NCI-H2171 (cell line): ENCODE results near the gene FTO.
A peak's percentile ranks its signal among the peaks of the same experiment; 100 is the strongest.

Experiments
- DNase-seq: peaks from one replicate; lab custom pipeline; 2025; lab: John Stamatoyannopoulos, UW

FTO gene

DNA sequence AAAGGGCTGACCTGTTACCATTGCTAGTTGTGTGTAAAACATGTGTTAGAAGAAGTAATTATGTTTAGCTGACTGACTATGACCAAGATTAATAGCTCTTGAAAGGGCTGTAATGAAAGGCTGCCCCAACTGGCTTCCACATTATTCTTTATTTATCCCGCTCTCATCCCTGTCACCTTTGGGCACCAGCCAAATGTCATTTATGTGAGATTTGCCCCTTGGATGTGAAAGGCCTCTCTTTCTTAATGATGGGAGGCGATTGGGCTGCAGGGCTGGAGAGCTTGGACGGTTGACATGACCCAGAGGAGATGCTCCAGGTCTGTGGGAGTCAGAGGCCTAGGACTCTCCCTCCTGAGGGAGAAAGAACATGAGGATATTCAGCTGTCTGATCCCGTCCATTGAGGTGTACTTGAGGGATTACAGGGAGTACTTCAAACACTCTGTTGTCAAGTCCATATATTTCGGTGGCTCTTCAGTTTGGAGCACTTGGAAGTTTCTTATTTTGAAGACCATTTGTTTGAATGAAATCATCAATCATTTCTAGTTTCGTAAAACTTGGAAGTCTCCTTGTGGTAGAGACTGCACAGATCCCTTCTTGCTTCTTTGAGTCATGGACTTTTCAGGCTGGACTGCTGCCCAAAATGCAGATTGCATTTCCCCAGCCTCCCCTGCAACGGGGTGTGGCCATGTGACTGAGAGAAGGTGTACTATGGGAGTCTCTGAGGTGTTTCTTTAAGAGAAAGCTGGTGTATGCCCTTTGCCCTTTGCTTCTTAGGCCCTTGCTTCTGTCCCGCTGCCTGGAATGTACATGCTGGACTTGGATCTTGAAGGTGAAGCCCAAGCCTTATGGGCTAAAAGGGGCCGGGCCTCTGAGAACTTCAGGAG, 51.3 kb downstream of the FTO start:
- no peak for DNase-seq

DNA sequence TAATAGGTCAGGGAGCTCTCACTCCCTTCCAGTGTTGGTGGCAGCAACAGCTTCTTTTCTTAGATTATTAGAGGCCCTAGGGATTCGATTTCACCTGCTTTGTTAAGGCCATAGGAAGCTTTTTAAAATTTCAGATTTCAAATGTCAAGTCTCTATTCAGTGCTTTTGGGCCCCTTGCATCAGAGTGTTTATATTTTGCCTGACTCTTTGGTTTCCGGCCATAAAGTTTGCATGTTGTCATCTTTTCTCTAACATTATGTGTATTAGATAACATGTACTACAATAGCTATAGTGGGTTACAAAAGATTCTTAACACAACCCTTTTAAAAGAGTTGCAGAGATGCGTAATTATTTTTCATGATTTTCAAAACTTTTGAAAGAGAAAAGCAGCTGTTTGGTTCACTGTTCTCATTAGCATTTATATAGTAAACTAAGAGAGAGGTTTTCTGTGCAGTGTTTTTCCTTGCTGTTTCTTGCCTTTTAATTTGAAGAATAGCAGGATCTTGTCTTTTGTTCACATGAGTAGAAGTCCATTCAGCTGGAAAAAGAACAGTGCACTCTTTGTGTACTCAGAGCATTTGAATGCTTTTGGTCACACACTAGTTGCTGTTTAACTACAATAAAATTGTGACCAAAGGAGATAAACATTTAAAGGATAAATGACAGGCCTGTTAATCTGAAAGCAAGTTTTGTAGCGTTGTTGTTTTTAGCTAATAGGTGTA, 52.5 kb downstream of the FTO start:
- DNase-seq: no peak

DNA sequence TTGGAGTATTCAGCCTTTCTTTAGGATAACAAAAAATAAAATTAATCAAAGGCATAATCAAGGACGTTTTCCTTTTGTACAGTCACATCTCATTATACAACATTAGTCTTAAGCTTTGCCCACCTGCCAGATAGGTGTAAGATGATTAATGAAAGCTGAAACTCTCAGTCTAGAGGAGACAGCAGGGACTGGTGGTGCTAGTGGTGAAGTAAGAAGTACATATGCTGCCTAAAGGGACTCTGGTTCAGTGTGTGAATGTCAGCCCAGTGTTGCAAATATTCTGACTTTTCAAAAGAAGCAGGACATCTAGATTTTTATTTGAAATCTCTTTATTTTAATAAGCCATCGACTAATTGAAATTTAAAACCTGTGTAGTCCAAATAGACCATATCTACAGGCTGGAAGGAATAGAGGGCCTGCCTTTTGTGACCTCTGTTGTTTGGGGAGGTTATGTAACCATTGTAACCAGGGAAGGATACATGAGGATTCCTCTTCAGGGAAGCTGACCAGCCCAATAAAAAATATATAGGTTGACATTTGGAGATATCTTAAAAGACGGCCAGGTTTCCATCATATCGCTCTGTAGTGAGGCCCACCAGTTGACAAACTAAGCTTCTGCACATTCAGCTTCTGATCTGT, 54.1 kb downstream of the FTO start:
- no peak for DNase-seq

DNA sequence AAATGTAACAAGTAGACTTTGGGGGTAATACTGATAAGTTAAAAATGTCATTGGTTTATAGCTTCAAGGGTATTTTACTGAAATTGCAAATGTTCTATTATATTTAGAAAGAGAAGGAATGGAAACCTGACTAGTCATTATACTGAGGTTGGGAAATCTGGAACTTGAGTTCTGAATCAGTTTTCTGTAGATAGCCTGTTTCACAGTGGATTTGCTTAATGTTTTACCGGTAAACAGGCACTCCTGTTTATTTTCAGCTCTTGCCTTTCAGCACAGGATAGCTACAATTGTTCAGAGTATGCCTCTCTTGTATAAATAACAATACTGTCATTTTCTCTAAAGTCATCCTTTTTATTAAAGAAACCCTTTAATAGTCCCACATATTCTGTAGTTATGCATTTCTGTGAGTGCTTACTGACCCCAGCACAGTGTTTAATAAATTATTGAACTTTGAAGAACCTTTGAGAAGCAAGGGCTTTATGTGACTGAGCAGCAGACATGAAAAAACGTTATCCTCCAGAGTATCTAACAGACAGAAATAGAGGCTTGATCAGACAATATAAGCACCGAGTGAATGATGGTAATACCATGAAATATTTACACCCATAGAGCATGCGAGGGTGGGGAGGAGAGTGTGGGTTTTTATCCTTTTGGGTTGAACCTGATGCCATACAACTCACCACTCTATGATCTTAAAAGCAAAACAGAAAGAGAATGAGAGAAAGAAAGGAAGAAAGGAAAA, 58.2 kb downstream of the FTO start:
- DNase-seq: no peak

DNA sequence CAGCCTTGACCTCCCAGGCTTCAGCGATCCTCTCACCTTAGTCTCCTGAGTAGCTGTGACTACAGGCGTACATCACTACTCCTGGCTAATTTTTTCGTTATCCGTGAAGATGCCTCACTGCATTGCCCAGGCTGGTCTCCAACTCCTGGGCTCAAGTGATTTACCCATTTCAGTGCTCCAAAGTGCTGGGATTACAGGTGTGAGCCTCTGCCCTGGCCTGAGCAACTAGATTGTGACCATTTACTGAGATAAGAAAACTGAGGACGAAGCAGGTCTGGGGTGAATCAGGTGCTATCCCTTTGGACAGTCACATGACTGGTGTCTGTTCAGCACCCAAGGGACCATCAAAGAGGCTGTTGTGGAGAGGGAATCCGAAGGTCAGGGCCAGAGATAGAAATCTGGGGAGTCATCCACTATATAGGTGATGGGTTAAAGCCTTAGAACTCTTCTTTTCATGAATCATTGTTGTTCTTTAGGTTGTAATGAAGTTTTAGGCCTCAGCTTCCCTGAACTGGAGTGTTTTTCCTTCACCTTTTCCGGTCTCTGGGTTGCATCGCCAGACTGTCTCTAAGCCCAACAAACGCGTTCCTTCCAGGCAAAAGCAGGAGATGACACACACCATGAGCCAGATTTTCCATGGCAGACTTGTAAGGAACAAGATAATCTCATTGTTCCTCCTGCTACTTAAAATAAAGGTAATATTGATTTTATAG, 62.5 kb downstream of the FTO start:
- no peak for DNase-seq

DNA sequence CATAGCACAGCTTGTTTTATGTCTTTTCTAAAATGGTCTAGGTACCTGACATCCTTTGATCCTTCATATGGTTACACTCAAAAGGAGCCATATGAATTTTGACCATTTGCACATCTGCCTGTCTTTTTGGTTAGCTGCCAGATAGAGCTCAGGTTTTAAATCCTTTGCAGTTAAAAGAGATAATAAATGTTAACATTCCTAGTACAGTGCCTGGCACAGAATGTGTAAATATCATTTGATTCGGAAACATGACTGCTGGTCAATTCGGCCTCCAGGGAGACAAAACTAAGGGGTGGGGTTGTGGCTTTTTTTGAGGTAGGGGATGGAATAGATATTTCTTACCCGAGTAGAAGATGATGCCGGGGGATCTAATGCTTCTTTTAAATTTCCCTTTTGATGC, 64.2 kb downstream of the FTO start:
- DNase-seq: no peak

DNA sequence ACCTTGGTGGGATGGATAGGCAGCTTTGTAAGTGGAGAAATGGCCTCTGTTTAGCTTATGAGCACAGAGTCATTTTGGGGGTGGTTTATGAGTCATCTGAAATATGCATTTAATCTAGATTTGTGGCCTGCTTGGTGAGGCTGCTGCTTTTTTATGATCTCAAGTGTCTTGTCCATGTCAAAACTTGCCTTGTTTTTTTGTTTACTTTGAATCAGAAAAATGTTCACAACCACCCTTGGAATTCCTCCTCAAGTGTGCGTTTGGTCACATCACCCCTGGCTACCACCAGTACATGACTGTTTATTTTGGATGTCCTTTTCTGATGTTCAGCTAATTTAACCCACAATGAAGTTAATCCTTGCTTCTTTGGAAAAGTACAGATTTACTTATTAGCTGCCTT, 64.6 kb downstream of the FTO start:
- DNase-seq: no peak

DNA sequence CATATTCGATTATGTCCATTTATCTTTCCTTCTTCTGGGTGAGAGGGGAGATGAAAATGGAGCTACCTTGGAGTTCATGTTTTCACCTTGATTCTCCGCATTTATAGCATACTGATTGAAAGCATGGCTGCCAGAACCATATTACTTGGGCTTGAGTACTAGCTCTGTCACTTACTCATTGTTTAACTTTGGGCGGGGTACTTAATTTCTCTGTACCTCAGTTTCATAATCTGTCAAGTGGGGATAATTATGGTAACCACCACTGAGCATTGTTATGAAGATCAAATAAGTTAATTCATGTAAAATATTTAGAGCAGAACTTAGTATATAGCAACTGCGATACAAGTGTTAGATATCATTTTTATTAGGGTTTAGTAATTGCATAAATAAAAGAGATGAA, 65.2 kb downstream of the FTO start:
- DNase-seq: no peak

DNA sequence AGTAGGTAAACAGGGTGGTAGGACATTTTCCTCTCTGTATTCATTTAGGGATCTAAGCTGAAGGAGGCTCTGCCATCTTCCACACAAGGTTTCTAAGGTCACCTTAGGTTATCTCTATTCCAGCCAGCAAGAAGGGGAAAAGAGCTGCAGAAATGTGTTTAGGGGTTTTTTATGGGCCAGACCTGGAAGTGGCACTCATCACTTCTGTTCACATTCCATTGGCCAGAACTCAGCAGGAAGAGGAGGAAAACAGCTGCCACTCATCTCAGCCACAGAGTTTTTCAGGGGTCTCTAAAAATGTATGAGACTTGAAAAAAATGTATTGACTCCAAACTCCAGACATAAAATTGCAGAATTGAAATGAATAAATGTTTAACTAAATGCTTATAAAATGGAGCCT, 65.8 kb downstream of the FTO start:
- DNase-seq: no peak

DNA sequence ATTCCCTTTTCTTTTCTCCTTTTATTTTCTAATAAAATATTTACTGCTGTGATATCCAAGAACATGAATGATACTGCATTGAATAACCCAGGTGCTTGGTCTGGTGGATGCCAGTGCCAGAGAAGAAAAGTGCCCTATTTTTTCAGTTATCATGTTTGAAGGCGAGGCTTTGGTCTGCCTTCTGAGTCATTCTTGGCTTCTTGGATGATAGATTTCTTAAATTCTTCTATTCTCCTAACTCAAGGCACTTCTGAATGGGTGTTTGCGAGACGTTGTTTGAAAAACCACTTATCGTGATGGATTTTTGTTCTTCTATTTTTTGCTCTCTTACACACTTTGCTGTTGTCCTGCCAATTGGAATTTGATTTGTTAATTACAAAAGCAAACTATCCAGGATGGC, 66.7 kb downstream of the FTO start:
- no peak for DNase-seq

DNA sequence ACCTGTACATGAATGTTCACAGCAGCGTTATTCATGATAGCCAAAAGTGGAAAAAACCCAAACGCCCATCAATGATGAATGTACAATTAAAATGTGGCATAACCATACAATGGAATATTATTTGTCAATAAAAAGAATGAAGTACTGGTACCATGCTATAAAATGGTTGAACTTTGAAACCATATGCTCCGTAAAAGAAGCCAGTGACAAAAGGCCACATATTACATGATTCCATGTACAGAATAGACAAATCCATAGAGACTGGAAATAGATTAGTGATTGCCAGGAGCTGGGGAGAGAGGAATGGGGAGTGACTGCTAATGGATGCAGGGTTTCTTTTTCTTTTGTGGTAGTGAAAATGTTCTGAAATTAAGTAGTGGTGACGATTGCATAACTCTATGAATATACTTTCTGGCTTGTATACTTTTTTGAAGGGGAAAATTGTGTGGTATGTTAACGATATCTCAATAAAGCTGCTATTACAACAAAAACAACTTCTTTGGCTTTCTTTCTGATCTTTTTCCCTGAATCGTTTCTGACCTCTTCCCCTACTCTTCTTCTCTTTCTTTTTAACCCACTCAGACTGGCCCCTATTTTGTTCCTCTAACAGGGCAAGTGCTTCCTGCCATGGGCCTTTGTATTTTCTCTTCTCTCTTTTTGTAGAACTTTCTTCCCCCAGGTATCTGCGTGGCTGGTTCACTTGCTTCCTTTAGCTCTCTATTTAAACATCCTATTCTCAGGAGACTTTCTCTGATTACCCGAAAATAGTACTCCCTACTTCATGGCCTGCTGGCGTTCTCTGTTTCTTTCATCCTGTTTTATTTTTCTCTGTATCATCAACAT, 67.9 kb downstream of the FTO start:
- no peak for DNase-seq

DNA sequence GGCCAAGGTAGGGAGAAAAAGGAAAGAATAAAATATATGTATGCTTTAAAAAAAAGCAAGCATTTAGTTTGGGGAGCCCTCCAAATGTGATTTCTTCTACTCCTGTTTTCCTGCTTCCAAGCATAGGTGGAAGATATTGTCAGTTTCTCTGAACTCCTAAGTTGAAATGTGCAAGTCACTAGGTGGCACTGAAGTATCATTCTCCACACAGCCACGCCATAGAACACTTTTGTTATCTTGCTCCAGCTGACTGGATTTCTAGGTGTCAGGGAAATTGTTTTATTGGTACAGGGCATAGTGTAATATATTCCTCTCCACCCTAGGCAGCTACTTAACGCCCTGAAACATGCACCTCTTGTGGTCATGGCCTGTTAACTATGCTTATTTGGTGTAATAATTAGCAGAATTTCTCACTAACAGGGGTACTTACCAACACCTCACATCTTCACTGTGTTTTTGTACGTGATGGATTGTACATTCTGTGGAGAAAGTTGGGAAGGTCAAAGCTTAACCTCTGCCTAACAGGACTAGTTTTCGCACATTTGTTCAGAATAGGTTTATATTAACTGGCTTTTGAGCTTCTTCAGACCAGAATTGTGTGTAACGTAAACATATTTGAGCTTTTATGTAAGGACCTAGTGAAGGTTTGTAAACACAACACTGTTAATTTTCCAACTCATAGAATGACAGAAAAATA, 69.3 kb downstream of the FTO start:
- DNase-seq: peak; percentile 41

DNA sequence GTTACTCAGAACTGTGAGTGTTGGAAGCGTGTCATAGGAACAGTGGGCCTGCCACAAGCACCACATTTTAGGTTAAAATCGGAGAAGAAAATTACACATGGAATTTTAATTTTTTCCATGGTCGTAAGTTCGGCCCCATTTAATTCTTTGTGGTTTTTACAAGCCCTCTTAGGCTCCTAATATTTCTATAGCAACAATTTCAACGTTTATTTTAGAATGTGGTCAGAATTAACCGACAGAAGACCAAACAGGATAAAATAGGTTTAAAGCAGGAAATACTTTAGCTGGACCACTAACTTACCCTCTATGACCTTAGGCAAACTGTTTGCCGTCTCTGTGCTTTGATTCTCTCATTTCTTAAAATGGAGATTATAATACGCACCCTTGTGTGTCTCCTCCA, 69.9 kb downstream of the FTO start:
- DNase-seq: no peak

DNA sequence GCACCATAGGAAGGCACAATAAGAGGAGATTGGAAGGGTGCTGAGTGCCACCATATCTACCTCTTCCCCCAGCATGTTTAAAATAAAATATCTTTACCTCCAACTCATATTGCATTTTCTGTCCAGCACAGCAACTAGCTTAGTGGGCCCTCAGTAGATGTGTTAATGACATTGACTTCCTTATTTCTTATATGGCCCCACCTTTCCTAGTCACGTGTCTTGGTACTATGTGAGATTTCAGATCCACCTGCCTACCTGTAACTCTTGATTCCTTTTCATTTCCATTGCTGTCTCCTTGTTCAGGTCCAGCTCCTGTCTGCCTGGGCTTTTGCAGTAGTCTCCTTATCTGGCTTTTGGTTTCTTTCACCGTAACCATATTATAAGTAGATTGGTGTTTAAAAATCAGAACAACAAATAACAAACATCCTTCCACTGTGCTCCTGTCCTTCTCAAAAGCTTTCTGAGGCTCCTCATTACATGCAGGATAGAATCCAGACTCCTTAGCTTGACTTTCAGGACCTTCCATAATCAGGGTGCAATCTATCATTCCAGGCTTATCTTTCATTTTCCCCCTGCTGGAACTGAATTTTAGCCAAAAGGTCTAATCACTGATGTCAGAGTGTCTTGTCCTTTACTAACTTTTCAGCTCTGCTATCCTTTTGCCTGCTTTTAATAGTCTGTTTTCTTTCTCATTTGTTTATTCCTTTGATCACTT, 71.3 kb downstream of the FTO start:
- DNase-seq: no peak

DNA sequence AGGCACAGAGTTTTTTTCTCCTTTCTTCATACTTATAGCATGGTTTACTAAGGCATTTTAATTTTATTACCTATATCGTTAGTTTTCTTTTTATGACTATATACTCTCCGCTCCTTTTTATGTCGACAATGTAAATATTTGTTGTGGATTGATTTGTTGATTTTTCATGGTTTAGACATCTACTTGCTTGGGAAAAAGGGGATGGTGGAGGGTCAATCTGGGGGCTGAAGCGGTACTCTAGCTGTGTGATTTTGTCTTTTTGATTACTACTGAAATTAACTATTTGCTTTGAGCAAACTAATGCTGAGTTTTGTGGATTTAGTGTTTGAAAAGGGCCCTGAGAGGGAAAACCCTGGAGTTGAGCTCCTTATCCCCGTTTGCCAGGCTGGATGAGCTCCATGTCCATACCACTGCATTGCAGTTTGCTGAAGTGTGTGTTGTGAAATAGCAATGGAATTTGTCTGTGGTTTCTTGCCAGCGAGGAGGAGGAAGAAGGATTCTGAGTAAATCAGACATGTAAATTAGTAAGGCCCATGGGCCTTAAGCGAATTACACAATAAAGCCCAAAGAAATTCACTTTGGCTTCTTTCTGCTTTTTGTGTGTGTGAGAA, 72.0 kb downstream of the FTO start:
- DNase-seq: no peak

DNA sequence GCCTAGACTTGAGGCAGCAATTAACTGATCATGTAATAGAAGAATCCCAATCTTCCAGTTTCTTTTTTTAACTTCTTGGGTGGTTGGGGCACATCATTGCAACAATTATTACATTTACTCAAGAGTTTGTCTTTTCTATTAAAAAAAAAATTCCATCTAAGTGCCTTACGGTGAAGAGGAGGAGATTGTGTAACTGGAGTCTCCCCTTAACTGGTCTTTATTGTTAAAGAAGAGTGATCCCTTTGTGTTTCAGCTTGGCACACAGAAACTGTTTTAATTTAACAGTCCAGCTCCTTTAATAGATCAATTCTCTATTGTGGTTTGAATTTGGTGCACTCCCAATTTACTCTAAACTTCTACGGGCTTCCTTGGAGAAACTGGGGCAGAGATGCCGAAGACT, 75.2 kb downstream of the FTO start:
- no peak for DNase-seq

DNA sequence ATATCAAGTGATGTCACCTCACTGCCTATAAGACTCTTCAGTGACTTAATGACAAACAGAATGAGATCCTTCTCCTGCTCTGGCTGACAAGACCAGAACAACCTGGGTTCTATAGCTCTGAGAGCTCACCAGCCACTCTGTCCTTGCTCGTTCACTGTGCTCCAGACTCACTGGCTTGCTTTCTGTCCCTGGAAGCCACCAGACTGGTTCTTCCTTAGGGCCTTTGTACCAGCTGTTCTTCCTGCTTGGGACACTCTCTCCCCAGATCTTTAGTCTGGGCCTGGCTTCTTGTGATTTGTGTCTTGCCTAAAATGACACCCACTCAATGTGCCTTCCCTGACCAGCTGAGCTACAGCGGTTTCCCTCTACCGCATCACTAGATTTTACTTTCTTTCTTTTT, 76.1 kb downstream of the FTO start:
- no peak for DNase-seq

DNA sequence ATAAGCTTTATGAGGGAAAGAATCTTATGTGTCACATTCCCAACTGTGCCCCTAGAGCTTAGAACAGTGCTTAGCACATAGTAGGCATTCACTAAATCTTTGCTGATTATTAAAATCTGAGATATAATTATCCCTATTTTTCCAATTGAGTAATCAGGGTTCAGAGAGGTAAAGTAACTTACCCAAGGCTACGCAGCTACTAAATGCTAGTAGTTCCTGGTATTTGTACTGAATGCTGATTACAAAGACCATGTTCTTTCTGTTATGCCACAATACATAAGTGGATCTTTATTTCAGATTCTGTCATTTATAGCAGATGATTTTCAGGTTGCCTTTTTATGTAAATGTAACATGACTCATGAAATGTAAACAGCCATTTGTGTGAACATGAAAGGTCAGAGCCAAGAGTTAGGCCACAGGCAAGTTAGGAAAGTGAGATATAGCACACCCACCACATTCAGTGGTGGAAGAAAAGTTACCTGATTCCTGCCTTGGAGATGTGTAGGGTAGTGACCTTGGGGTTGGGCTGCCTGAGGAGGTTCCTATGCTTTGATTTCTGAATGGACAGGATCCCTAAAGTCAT, 77.2 kb downstream of the FTO start:
- no peak for DNase-seq

DNA sequence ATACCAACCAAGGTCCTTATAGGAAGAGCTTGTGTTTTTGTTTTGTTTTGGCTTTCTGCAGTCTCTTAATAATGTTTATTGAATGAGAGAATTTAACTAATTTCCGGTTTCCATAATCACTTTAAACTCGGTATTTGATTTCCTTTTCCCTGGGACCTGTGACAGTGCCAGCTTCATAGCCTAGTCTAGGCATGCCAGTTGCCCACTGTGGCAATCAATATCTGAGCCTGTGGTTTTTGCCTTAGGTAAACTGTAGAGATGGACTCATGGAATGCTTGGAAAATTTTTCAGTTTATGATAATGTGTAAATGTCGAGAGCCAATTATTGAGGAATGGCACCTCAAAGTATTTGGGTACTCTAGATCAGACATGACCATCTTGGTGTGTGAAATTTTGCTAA, 78.2 kb downstream of the FTO start:
- no peak for DNase-seq
